EL (cell line): ENCODE data around the gene DPYSL4.
A peak's percentile ranks its signal among the peaks of the same experiment; 100 is the strongest.

Experiments
- DNase-seq: peaks from one replicate; pipeline ENCODE4 v3.0.0-alpha.2; 2016

DPYSL4 gene

GRCh38 chr10:132186488-132187429, at the start of gene DPYSL4:
Gene DPYSL4, plus strand, starts transcription at chr10:132186948. Its CDS starts 116 bp downstream, at chr10:132187064.
- DNase-seq, result no peak

GRCh38 chr10:132137111-132138072, 49.4 kb upstream of the DPYSL4 start:
- DNase-seq, result no peak

GRCh38 chr10:132138133-132138532, 48.6 kb upstream of the DPYSL4 start:
- DNase-seq, result no peak

- DNase-seq, result no peak
These were observed 48.2 kb upstream of the DPYSL4 start for GRCh38 chr10:132138596-132138995.

GRCh38 chr10:132139526-132139925, 47.2 kb upstream of the DPYSL4 start:
- no peak for DNase-seq

- no peak for DNase-seq
These were observed 46.4 kb upstream of the DPYSL4 start for GRCh38 chr10:132140167-132140925.

GRCh38 chr10:132141076-132141475, 45.7 kb upstream of the DPYSL4 start:
- no peak for DNase-seq

GRCh38 chr10:132141526-132142395, 45.0 kb upstream of the DPYSL4 start:
- no peak for DNase-seq

- peak; percentile 26 for DNase-seq
These were observed 44.2 kb upstream of the DPYSL4 start for GRCh38 chr10:132142396-132143161.

GRCh38 chr10:132143162-132143561, 43.6 kb upstream of the DPYSL4 start:
- peak; percentile 10 for DNase-seq

GRCh38 chr10:132144086-132144485, 42.7 kb upstream of the DPYSL4 start:
- no peak for DNase-seq

- no peak for DNase-seq
These were observed 41.7 kb upstream of the DPYSL4 start for GRCh38 chr10:132145002-132145401.

GRCh38 chr10:132145521-132146185, 41.1 kb upstream of the DPYSL4 start:
- no peak for DNase-seq

- no peak for DNase-seq
These were observed 40.5 kb upstream of the DPYSL4 start for GRCh38 chr10:132146271-132146671.

- DNase-seq, result no peak
These were observed 39.5 kb upstream of the DPYSL4 start for GRCh38 chr10:132146941-132147915.

GRCh38 chr10:132148261-132149251, 38.2 kb upstream of the DPYSL4 start:
- no peak for DNase-seq

GRCh38 chr10:132149271-132149670, 37.5 kb upstream of the DPYSL4 start:
- no peak for DNase-seq

GRCh38 chr10:132149917-132150316, 36.8 kb upstream of the DPYSL4 start:
- no peak for DNase-seq
